Peyer's patch (tissue), 4 donors: ENCODE data around the gene MTCH2.

Experiments used
- CTCF ChIP-seq, 6 experiments: fragments of 450-650 bp in 4 of 6; fragments of 200-600 bp in 2 of 6; sonication (generic) in 1 of 6; IDR thresholded peaks; one replicate each; pipeline ENCODE4 v1.5.1; 2017 to 2019; ENCODE audit warnings: antibody characterized with exemption in 6 of 6, mild to moderate bottlenecking in 3 of 6, moderate library complexity in 1 of 6
- POLR2A ChIP-seq, 2 donors: fragments of 450-650 bp; IDR thresholded peaks; one replicate each; pipeline ENCODE4 v1.5.1; 2017; ENCODE audit warnings: antibody characterized with exemption in 2 of 2, mild to moderate bottlenecking in 2 of 2, moderate library complexity in 2 of 2

DNA sequence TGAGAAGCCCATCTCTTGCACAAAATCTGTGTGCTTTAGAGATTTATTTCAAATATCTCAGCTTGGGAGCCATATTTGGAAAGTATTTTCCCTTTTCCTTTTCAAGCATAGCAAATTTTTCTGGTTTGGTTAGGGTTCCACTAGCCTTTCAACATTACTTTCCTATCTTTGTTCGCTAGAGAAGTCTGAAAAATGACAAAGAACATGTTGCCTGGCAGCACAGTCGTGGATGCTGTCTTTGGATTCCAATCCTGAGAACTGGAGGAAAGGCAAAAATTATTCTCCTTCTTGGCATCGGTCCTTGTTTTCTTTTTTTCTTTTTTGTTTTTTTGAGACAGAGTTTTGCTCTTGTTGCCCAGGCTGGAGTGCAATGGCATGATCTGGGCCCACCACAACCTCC is 6.9 kb upstream of the MTCH2 start:
- no peak for TF ChIP-seq CTCF (IDR thresholded peaks at IDR 0.05)
- TF ChIP-seq POLR2A (IDR thresholded peaks at IDR 0.05) = no peak
